PC-9 (cell line): ENCODE measurements around the gene ARHGEF3.

Source experiments
- EZH2 ChIP-seq: fragments of 200-600 bp; sonication (generic); IDR thresholded peaks from 2 replicates; pipeline ENCODE4 v1.8.0; 2017; ENCODE audit warnings: antibody characterized with exemption, low read depth
- TF ChIP-seq, protein P1 (sequence below): fragments of 200-600 bp; sonication (generic); conservative IDR thresholded peaks from 2 replicates; pipeline ENCODE4 v1.6.1; 2017; ENCODE audit warnings: mixed run types, antibody characterized with exemption, mild to moderate bottlenecking, moderate library complexity

DNA sequence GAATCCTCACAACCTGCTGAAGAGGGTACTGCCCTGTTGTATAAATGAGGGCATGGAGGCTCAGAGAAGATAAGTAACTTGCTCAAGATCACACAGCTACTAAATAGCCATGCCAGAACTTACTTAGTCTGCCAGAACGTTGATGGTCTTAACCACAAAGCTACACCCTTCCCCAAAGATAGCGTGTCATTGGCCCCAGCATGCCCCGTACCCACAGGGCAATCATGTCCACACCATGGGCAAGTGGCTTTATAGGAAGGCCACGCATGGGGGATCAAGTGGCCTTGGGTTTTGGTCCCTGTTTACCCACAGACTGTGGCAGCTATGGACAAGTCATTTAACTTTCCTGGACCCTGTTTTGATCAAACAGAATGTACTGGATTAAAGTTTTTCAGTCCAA, 15.9 kb upstream of the ARHGEF3 start:
- TF ChIP-seq, protein P1, sequence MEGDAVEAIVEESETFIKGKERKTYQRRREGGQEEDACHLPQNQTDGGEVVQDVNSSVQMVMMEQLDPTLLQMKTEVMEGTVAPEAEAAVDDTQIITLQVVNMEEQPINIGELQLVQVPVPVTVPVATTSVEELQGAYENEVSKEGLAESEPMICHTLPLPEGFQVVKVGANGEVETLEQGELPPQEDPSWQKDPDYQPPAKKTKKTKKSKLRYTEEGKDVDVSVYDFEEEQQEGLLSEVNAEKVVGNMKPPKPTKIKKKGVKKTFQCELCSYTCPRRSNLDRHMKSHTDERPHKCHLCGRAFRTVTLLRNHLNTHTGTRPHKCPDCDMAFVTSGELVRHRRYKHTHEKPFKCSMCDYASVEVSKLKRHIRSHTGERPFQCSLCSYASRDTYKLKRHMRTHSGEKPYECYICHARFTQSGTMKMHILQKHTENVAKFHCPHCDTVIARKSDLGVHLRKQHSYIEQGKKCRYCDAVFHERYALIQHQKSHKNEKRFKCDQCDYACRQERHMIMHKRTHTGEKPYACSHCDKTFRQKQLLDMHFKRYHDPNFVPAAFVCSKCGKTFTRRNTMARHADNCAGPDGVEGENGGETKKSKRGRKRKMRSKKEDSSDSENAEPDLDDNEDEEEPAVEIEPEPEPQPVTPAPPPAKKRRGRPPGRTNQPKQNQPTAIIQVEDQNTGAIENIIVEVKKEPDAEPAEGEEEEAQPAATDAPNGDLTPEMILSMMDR = no peak
- TF ChIP-seq EZH2 = no peak
